K562 (cell line): ENCODE results near the gene SCLT1. TPM values are rescaled to one million over a fixed set of nuclear protein-coding genes. Genes with fewer than 3 reads are reported as not detected.

ENCODE experiments used
- AFF4 ChIP-seq: sonication (generic); formaldehyde crosslinking; IDR thresholded peaks from 2 replicates; pipeline ENCODE4 v1.8.0; 2023; ENCODE audit warnings: mild to moderate bottlenecking, missing genetic modification reagents
- ATF4 ChIP-seq: fragments of 450-650 bp; formaldehyde crosslinking; IDR thresholded peaks from 2 replicates; pipeline ENCODE4 v1.4.0; 2022; ENCODE audit warnings: mild to moderate bottlenecking, moderate library complexity
- E2F1 ChIP-seq: sonication (generic); formaldehyde crosslinking; IDR thresholded peaks from 2 replicates; pipeline ENCODE4 v1.8.1; 2023; ENCODE audit warnings: mild to moderate bottlenecking, missing genetic modification reagents, moderate library complexity
- FOS ChIP-seq: IDR thresholded peaks from 3 replicates; pipeline ENCODE4 v1.6.1; 2011; ENCODE audit not compliant: insufficient read length; ENCODE audit errors: extremely low read depth
- GABPA ChIP-seq: fragments of 200-800 bp; sonication (Bioruptor generic); conservative IDR thresholded peaks from 2 replicates; pipeline ENCODE4 v1.6.1; 2016; ENCODE audit warnings: low read depth, missing genetic modification characterization, missing compliant biosample characterization
- HMGN3 ChIP-seq: IDR thresholded peaks from 2 replicates; pipeline ENCODE4 v1.6.1; 2011; ENCODE audit warnings: borderline replicate concordance, low read depth, mild to moderate bottlenecking, mixed read lengths, low read length; ENCODE audit not compliant: insufficient read length; ENCODE audit errors: extremely low read depth
- MTA3 ChIP-seq: fragments of 450-650 bp; formaldehyde crosslinking; IDR thresholded peaks from 2 replicates; pipeline ENCODE4 v1.6.1; 2017; ENCODE audit warnings: mild to moderate bottlenecking, borderline replicate concordance
- NCOA6 ChIP-seq: fragments of 450-650 bp; IDR thresholded peaks from 2 replicates; pipeline ENCODE4 v1.6.1; 2017; ENCODE audit warnings: mild to moderate bottlenecking
- RB1 ChIP-seq: fragments of 450-650 bp; IDR thresholded peaks from 2 replicates; pipeline ENCODE4 v1.6.1; 2017; ENCODE audit warnings: low read depth, mild to moderate bottlenecking
- TCFL5 ChIP-seq: fragments of 250-450 bp; sonication (Bioruptor Pico); conservative IDR thresholded peaks from 2 replicates; pipeline ENCODE4 v1.6.1; 2021; ENCODE audit warnings: mild to moderate bottlenecking, moderate library complexity, matching md5 sums
- UBTF ChIP-seq, 2 experiments: IDR thresholded peaks; 2 replicates each; pipeline ENCODE4 v1.6.1; 2012; ENCODE audit warnings: improper control_type of control experiment in 2 of 2, low read depth in 2 of 2, low read length in 2 of 2, borderline replicate concordance in 1 of 2
- ZBTB9 ChIP-seq: fragments of 450-650 bp; formaldehyde crosslinking; IDR thresholded peaks from 2 replicates; pipeline ENCODE4 v1.4.0; 2020; ENCODE audit warnings: mild to moderate bottlenecking, moderate library complexity
- ZFP91 ChIP-seq: sonication (generic); formaldehyde crosslinking; IDR thresholded peaks from 2 replicates; pipeline ENCODE4 v1.8.0; 2022; ENCODE audit warnings: mild to moderate bottlenecking, missing genetic modification reagents
- polyA plus RNA-seq, 8 experiments: library from polyadenylated mRNA; depleted of rRNA in 4 of 8; stranded (reverse) in 5 of 8; unstranded in 3 of 8; fragments of >200 nt; fragmentation: Nextera tagmentation in 2 of 8; fragmentation: Illumina TruSeq in 1 of 8; extraction: Ambion mirVana in 2 of 8; extraction: Trizol in 1 of 8; gene quantifications; 2 replicates each; pipeline versions ENCODE4 v1.2.1 to v1.2.3, GENCODE V29; 2011 to 2014; ENCODE audit warnings: inconsistent platforms in 1 of 8, missing spikeins in 1 of 8
- total RNA-seq, 7 experiments: library from RNA; depleted of rRNA in 6 of 7; stranded (reverse); fragments of >200 nt in 6 of 7; fragmentation: Illumina TruSeq in 2 of 7; extraction: Trizol in 2 of 7; gene quantifications; 2 replicates each; pipeline versions ENCODE4 v1.2.1 to v1.2.3, GENCODE V29; 2011 to 2021; ENCODE audit warnings: low replicate concordance in 1 of 7

SCLT1 gene
- total and polyA plus RNA-seq, 9 of the 15 experiments (the other 6 are each of a cell fraction or from before 2014, with no cell fraction given): 8.0 to 31.9 (median 24.2) TPM

- TF ChIP-seq TCFL5 (CRISPR knock-in tag): no peak
- TF ChIP-seq AFF4 (CRISPR knock-in tag): peak; percentile 85; the same call in 1 of the 2 replicates
- no peak for TF ChIP-seq ZFP91
- peak; percentile 58 for TF ChIP-seq HMGN3
- TF ChIP-seq UBTF (IDR thresholded peaks at IDR 0.05; ENCODE audit: borderline replicate concordance in 1 of 2, low read depth in 2 of 2, low read length in 2 of 2): peak; percentile 31 to 93; a peak in 3 of 4 replicates
- TF ChIP-seq MTA3: peak; percentile 94
- TF ChIP-seq RB1: 0 out of 2 replicates have a peak, but pooled peaks have one; percentile 51
- TF ChIP-seq ATF4 (CRISPR knock-in tag): peak; percentile 75
- TF ChIP-seq FOS: peak; percentile 42
- peak; percentile 53 for TF ChIP-seq ZBTB9 (CRISPR knock-in tag)
- TF ChIP-seq NCOA6: peak; percentile 85
- TF ChIP-seq GABPA (tag): peak; percentile 79
- TF ChIP-seq E2F1 (CRISPR knock-in tag): peak; percentile 79; the same call in 1 of the 2 replicates
Observed at GRCh38 chr4:129093191-129093920, at the start of gene SCLT1 (continued).
